ENCODE results near the gene CPZ. TPM values are rescaled to one million over a fixed set of nuclear protein-coding genes. Genes with fewer than 3 reads are reported as not detected.

CPZ gene
- total and polyA plus RNA-seq, 4 donors, result 0.13 to 10.0 (median 2.3) TPM

DNA sequence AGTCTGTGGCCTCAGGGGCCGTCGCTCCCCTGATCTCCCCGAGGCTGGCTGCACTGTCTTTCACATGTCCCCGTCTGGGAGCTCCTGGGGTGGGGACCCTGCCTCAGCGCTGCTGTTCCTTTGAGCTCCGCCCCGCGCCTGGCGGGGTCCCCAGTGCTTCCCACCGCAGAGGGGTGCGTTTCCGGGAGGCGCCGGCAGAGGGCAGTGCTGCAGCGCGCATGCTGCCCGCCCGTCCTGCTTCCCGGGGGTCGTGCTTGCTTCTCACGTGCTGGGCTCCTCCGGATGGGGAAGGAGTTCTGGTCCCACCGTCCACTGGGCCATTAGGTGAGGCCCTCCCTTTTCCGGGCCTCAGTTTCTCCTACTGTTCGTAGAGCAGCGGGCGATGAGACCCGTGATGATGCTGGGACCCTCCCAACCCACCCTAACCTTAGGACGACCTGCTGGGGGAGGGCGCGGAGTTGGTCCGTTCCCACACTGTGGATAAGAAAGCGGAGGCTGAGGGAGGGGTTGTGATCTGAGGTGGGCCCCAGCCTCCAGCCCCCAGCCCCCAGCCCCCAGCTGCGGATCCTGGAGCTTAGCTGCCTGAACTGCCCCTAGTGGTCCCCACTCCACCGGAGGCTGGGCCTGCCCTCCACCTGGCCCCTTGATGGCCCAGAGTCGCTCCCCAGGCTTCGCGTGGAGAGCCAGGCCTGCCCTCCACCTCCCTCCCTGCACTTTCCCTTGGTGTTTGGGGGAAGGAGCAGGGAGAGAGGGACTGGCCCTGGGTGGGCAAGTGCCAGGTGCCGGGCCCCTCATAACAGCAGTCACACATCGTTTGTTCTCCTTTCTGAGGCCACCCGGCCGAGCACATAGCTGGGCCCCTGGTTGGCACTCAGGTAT is 15.3 kb downstream of the CPZ start:
- Histone ChIP-seq H3K27ac (ENCODE audit: low read depth in 1 of 2, low read length in 2 of 2) (no peak overlapping the region), H3K36me3 (ENCODE audit: control insufficient read depth in 1 of 2, insufficient read depth in 2 of 2, low read length in 1 of 2) (no peaks in the 10 kb centered on the region), H3K27me3 (ENCODE audit: control insufficient read depth in 1 of 2, insufficient read depth in 2 of 2, low read length in 1 of 2) (no peaks in the 10 kb centered on the region), H3K4me1 (ENCODE audit: control insufficient read depth in 1 of 2, insufficient read depth in 2 of 2, low read length in 2 of 2) (no peaks in the 10 kb centered on the region), H3K4me3 (ENCODE audit: low read length in 2 of 2) (no peak overlapping the region), H3K9me3 (ENCODE audit: control insufficient read depth, low read length) (no peaks in the 10 kb centered on the region)
- WGBS, 2 donors, result 13 to 19% methylated on average over 39 to 42 of the region's 42 CpGs
- DNase-seq, result no peak
- intact Hi-C loops (cut with DNase I), result loop anchor here in 1 of 2 donors (10.0 kb wide), 1 partner anchor 307 kb away; no protein-coding TSS in a partner anchor
- no peak for ATAC-seq (ENCODE audit: low FRiP score)

- Histone ChIP-seq H3K4me3 (ENCODE audit: low read length in 2 of 2) (no peak overlapping the region), H3K9me3 (ENCODE audit: control insufficient read depth, low read length) (no peaks in the 10 kb centered on the region), H3K27me3 (ENCODE audit: control insufficient read depth in 1 of 2, insufficient read depth in 2 of 2, low read length in 1 of 2) (no peaks in the 10 kb centered on the region), H3K36me3 (ENCODE audit: control insufficient read depth in 1 of 2, insufficient read depth in 2 of 2, low read length in 1 of 2) (no peaks in the 10 kb centered on the region), H3K27ac (ENCODE audit: low read depth in 1 of 2, low read length in 2 of 2) (no peak overlapping the region), H3K4me1 (ENCODE audit: control insufficient read depth in 1 of 2, insufficient read depth in 2 of 2, low read length in 2 of 2) (no peaks in the 10 kb centered on the region)
- DNase-seq (no peak), ATAC-seq (ENCODE audit: low FRiP score) (no peak)
- intact Hi-C loops (cut with DNase I), result loop anchor here in 1 of 2 donors (10.0 kb wide), 1 partner anchor 306 kb away; no protein-coding TSS in a partner anchor
- WGBS, 2 donors, result 84 to 95% methylated on average over 5 of the region's 5 CpGs
Measured at GRCh38 chr4:8608714-8609391, 16.3 kb downstream of the CPZ start.

- Histone ChIP-seq H3K27ac (ENCODE audit: low read depth in 1 of 2, low read length in 2 of 2) (no peak overlapping the region), H3K9me3 (ENCODE audit: control insufficient read depth, low read length) (no peaks in the 10 kb centered on the region), H3K4me1 (ENCODE audit: control insufficient read depth in 1 of 2, insufficient read depth in 2 of 2, low read length in 2 of 2) (no peaks in the 10 kb centered on the region), H3K36me3 (ENCODE audit: control insufficient read depth in 1 of 2, insufficient read depth in 2 of 2, low read length in 1 of 2) (no peaks in the 10 kb centered on the region), H3K4me3 (ENCODE audit: low read length in 2 of 2) (no peak overlapping the region), H3K27me3 (ENCODE audit: control insufficient read depth in 1 of 2, insufficient read depth in 2 of 2, low read length in 1 of 2) (no peaks in the 10 kb centered on the region)
- intact Hi-C loops (cut with DNase I), result loop anchor here in 1 of 2 donors (10.0 kb wide), 1 partner anchor 305 kb away; no protein-coding TSS in a partner anchor
- ATAC-seq (ENCODE audit: low FRiP score), result no peak
- DNase-seq, result no peak
- WGBS, 2 donors, result 54 to 75% methylated on average over 6 of the region's 6 CpGs
Measured at GRCh38 chr4:8609406-8609805, 16.8 kb downstream of the CPZ start.

GRCh38 chr4:8609824-8610350 is 17.3 kb downstream of the CPZ start:
- DNase-seq (no peak), ATAC-seq (ENCODE audit: low FRiP score) (no peak)
- Histone ChIP-seq H3K9me3 (ENCODE audit: control insufficient read depth, low read length) (no peaks in the 10 kb centered on the region), H3K4me3 (ENCODE audit: low read length in 2 of 2) (no peak overlapping the region), H3K27ac (ENCODE audit: low read depth in 1 of 2, low read length in 2 of 2) (no peak overlapping the region), H3K36me3 (ENCODE audit: control insufficient read depth in 1 of 2, insufficient read depth in 2 of 2, low read length in 1 of 2) (no peaks in the 10 kb centered on the region), H3K27me3 (ENCODE audit: control insufficient read depth in 1 of 2, insufficient read depth in 2 of 2, low read length in 1 of 2) (no peaks in the 10 kb centered on the region), H3K4me1 (ENCODE audit: control insufficient read depth in 1 of 2, insufficient read depth in 2 of 2, low read length in 2 of 2) (no peaks in the 10 kb centered on the region)
- 22 to 27% methylated on average over 9 of the region's 9 CpGs for WGBS, 2 donors
- intact Hi-C loops (cut with DNase I), result loop anchor here in 1 of 2 donors (10.0 kb wide), 1 partner anchor 305 kb away; no protein-coding TSS in a partner anchor

DNA sequence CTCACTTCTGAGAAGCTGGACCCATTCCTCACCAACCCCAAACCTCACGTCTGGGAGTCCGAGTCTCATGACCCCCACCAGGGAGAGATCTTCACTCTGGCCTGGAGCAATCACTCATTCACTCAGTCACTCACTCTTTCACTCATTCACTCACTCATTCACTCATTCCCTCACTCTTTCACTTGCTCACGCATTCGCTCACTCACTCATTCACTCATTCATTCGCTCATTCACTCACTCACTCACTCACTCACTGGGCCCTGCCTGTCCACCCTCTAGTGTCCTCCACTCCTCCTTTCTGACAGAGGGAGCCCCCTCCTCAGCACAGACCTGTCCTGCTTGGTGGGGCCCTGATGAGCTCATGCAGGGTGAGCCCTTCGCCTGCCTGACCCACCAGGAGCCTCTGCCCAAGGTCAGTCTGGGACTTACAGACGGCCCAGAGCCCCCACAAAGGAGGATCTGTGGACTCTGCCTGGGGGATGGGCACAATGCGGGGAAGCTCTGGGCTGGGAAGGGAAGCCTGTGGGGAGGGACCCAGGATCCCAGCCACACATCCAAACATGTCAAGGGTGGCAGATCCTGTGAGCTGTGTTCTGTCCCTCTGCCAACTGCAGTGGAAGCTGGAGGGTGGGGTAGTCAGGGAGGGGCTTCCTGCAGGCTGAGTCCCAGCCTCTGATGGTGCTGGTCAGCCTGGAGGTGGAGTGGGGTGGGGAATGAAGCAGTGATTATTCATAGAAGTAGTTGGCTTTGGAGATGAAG is 18.5 kb downstream of the CPZ start:
- Histone ChIP-seq H3K9me3 (ENCODE audit: control insufficient read depth, low read length) (no peaks in the 10 kb centered on the region), H3K27me3 (ENCODE audit: control insufficient read depth in 1 of 2, insufficient read depth in 2 of 2, low read length in 1 of 2) (no peaks in the 10 kb centered on the region), H3K27ac (ENCODE audit: low read depth in 1 of 2, low read length in 2 of 2) (no peak overlapping the region), H3K4me3 (ENCODE audit: low read length in 2 of 2) (no peak overlapping the region), H3K4me1 (ENCODE audit: control insufficient read depth in 1 of 2, insufficient read depth in 2 of 2, low read length in 2 of 2) (no peaks in the 10 kb centered on the region), H3K36me3 (ENCODE audit: control insufficient read depth in 1 of 2, insufficient read depth in 2 of 2, low read length in 1 of 2) (no peaks in the 10 kb centered on the region)
- intact Hi-C loops (cut with DNase I), result no loop called here
- ATAC-seq (ENCODE audit: low FRiP score) (no peak), DNase-seq (no peak)
- 71 to 77% methylated on average over 8 of the region's 8 CpGs for WGBS, 2 donors

GRCh38 chr4:8612646-8613045 is 20.1 kb downstream of the CPZ start:
- peak in 1 of 2 donors; percentile 46 for DNase-seq
- Histone ChIP-seq H3K27ac (ENCODE audit: low read depth in 1 of 2, low read length in 2 of 2) (no peak overlapping the region), H3K9me3 (ENCODE audit: control insufficient read depth, low read length) (no peaks in the 10 kb centered on the region), H3K27me3 (ENCODE audit: control insufficient read depth in 1 of 2, insufficient read depth in 2 of 2, low read length in 1 of 2) (no peaks in the 10 kb centered on the region), H3K4me3 (ENCODE audit: low read length in 2 of 2) (no peak overlapping the region), H3K36me3 (ENCODE audit: control insufficient read depth in 1 of 2, insufficient read depth in 2 of 2, low read length in 1 of 2) (no peaks in the 10 kb centered on the region), H3K4me1 (ENCODE audit: control insufficient read depth in 1 of 2, insufficient read depth in 2 of 2, low read length in 2 of 2) (no peaks in the 10 kb centered on the region)
- intact Hi-C loops (cut with DNase I), result no loop called here
- no peak for ATAC-seq (ENCODE audit: low FRiP score)
- WGBS, 2 donors, result 94 to 98% methylated on average over 8 of the region's 8 CpGs

- H3K36me3 ChIP-seq (ENCODE audit: control insufficient read depth in 1 of 2, insufficient read depth in 2 of 2, low read length in 1 of 2), result no peaks in the 10 kb centered on the region
- intact Hi-C loops (cut with DNase I), result no loop called here
- no peaks in the 10 kb centered on the region for H3K9me3 ChIP-seq (ENCODE audit: control insufficient read depth, low read length)
- H3K4me3 ChIP-seq (ENCODE audit: low read length in 2 of 2), result no peak overlapping the region
- DNase-seq, result peak; percentile 37 to 59
- no peaks in the 10 kb centered on the region for H3K4me1 ChIP-seq (ENCODE audit: control insufficient read depth in 1 of 2, insufficient read depth in 2 of 2, low read length in 2 of 2)
- ATAC-seq (ENCODE audit: low FRiP score), result no peak
- H3K27ac ChIP-seq (ENCODE audit: low read depth in 1 of 2, low read length in 2 of 2), result no peak overlapping the region
- 93 to 96% methylated on average over 35 of the region's 35 CpGs for WGBS, 2 donors
- H3K27me3 ChIP-seq (ENCODE audit: control insufficient read depth in 1 of 2, insufficient read depth in 2 of 2, low read length in 1 of 2), result no peaks in the 10 kb centered on the region
Measured at GRCh38 chr4:8613421-8614364, 21.1 kb downstream of the CPZ start.

Measured in aorta (tissue), 5 donors.